HEK293 (cell line): Measurements from ENCODE around the gene MAGI2.

Source experiments
- CTCF ChIP-seq: fragments of 450-650 bp; formaldehyde crosslinking; IDR thresholded peaks from 2 replicates; pipeline ENCODE4 v1.5.1; 2016; ENCODE audit warnings: missing biosample characterization, missing genetic modification characterization
- REST ChIP-seq: fragments of 450-650 bp; formaldehyde crosslinking; IDR thresholded peaks from 2 replicates; pipeline ENCODE4 v1.5.1; 2016; ENCODE audit warnings: missing biosample characterization, missing genetic modification characterization
- SALL2 ChIP-seq: fragments of 450-650 bp; formaldehyde crosslinking; IDR thresholded peaks from 2 replicates; pipeline ENCODE4 v1.5.0; 2017; ENCODE audit warnings: missing biosample characterization, mild to moderate bottlenecking, missing genetic modification characterization, borderline replicate concordance
- SP2 ChIP-seq: fragments of 450-650 bp; formaldehyde crosslinking; IDR thresholded peaks from 2 replicates; pipeline ENCODE4 v1.5.1; 2016; ENCODE audit warnings: missing biosample characterization, missing genetic modification characterization
- SP7 ChIP-seq: fragments of 450-650 bp; formaldehyde crosslinking; IDR thresholded peaks from 2 replicates; pipeline ENCODE4 v1.5.1; 2016; ENCODE audit warnings: missing biosample characterization, missing genetic modification characterization
- TCF7L2 ChIP-seq: IDR thresholded peaks from 2 replicates; pipeline ENCODE4 v1.6.1; 2011; ENCODE audit warnings: low read depth, mild to moderate bottlenecking, inconsistent platforms, low read length, moderate library complexity, borderline replicate concordance
- TSHZ1 ChIP-seq: fragments of 450-650 bp; formaldehyde crosslinking; IDR thresholded peaks from 2 replicates; pipeline ENCODE4 v1.5.1; 2016; ENCODE audit warnings: missing biosample characterization, missing genetic modification characterization, borderline replicate concordance
- ZNF280D ChIP-seq: fragments of 450-650 bp; formaldehyde crosslinking; IDR thresholded peaks from 2 replicates; pipeline ENCODE4 v1.5.1; 2016; ENCODE audit warnings: missing biosample characterization, missing genetic modification characterization

- TF ChIP-seq TSHZ1 (tag by site-specific recombination) (no peak), SALL2 (tag by site-specific recombination) (no peak), SP7 (tag by site-specific recombination) (no peak), TCF7L2 (no peak), SP2 (tag by site-specific recombination) (no peak), REST (tag by site-specific recombination) (no peak), ZNF280D (tag by site-specific recombination) (no peak), CTCF (tag by site-specific recombination) (no peak)
Observed at GRCh38 chr7:78683566-78683965, 769.9 kb downstream of the MAGI2 start.
